Psoas muscle (tissue), 8 donors: ENCODE data around the gene NF1. TPM values are rescaled to one million over a fixed set of nuclear protein-coding genes. Genes with fewer than 3 reads are reported as not detected.

Experiments
- ATAC-seq, 4 donors: fragments of 200-7000 bp; cut with Tn5 transposase; one replicate each; pipeline ENCODE4 v1.9.1; 2020; ENCODE audit warnings: moderate library complexity in 3 of 4, mild to moderate bottlenecking in 2 of 4
- DNase-seq, 2 donors: peaks; one replicate each; pipeline ENCODE4 v3.0.0-alpha.2; 2020
- H3K27ac ChIP-seq: fragments of 200-600 bp; one replicate; pipeline ENCODE4 v1.8.0; 2022
- H3K27me3 ChIP-seq, 3 donors: fragments of 200-600 bp in 1 of 3; one replicate each; pipeline versions ENCODE4 v1.6.1 to v1.8.0; 2013 to 2022; ENCODE audit warnings: low read length in 2 of 3, mild to moderate bottlenecking in 2 of 3, moderate library complexity in 1 of 3; ENCODE audit not compliant: insufficient read depth in 3 of 3
- H3K36me3 ChIP-seq, 2 donors: fragments of 200-600 bp in 1 of 2; one replicate each; pipeline versions ENCODE4 v1.6.1 to v1.8.0; 2013 to 2022; ENCODE audit warnings: low read depth in 1 of 2, mild to moderate bottlenecking in 1 of 2, moderate library complexity in 1 of 2; ENCODE audit not compliant: insufficient read depth in 1 of 2
- H3K4me1 ChIP-seq: fragments of 200-600 bp; one replicate; pipeline ENCODE4 v1.8.0; 2022
- H3K4me3 ChIP-seq: fragments of 200-600 bp; one replicate; pipeline ENCODE4 v1.8.0; 2022; ENCODE audit warnings: mild to moderate bottlenecking
- H3K9me3 ChIP-seq: fragments of 200-600 bp; one replicate; pipeline ENCODE4 v1.8.0; 2022
- CTCF ChIP-seq: fragments of 200-600 bp; IDR thresholded peaks from one replicate; pipeline ENCODE4 v1.8.0; 2022; ENCODE audit warnings: antibody characterized with exemption
- WGBS, 3 donors: extraction: QIAGEN DNeasy Blood & Tissue Kit; methylation state at CpG; one replicate each; pipeline versions ENCODE4 v1.1.6 to v1.1.7; 2013; 5-methylcytosine and 5-hydroxymethylcytosine counted together
- intact Hi-C, 2 donors: fragments of 100-400 bp; cut with DNase I; formaldehyde crosslinking; loops; one replicate each; pipeline versions ENCODE4 v1.11.0 to v1.14.2; 2022
- polyA plus RNA-seq, 3 donors: library from polyadenylated mRNA; stranded (reverse); fragments of 200-250 nt; gene quantifications; one replicate each; pipeline ENCODE4 v1.2.3, GENCODE V29; 2013
- total RNA-seq, 4 donors: library from RNA; stranded (reverse); fragmentation: NEBNext Ultra II Directional in 2 of 4; extraction: Animal tissue kit (Norgen Biotek cat#: 25700) in 2 of 4; gene quantifications; one replicate each; pipeline versions ENCODE4 v1.2.1 to v1.2.4, GENCODE V29; 2021 to 2023
- donor health status: healthy with polysubstance abuse.
- donor health status: DM: no; HTN: no; CAD: no; lungs with moderate emphysema.
- donor health status: Bipolar disorder and iron deficiency.
- donor health status: healthy.
- donor health status: DM: yes; HTN: yes; CAD: no.
- donor health status: DM: no; HTN: no; CAD: no.
- donor health status: DM: no; HTN: no; CAD: no.
- donor health status: DM: yes; HTN: yes; CAD: no.

Gene NF1
- total and polyA plus RNA-seq, 7 donors: 3.5 to 35.5 (median 27.4) TPM

- Histone ChIP-seq H3K9me3 (no peaks in the 10 kb centered on the region), H3K27ac (no peak overlapping the region), H3K27me3 (no peaks in the 10 kb centered on the region), H3K36me3 (peaks cover 0 to 6% of the 10 kb centered on the region in 2 donors), H3K4me1 (peaks cover 7% of the 10 kb centered on the region), H3K4me3 (no peak overlapping the region)
- intact Hi-C loops: no loop called here
- DNase-seq: no peak
- no peak for ATAC-seq
- TF ChIP-seq CTCF: no peak
- WGBS, 3 donors: 58 to 63% (median 60%) methylated on average over 4 of the region's 4 CpGs
These were observed 39.8 kb downstream of the NF1 start for GRCh38 chr17:31134576-31134975.

GRCh38 chr17:31136319-31136718, 41.5 kb downstream of the NF1 start:
- Histone ChIP-seq H3K9me3 (no peaks in the 10 kb centered on the region), H3K4me3 (no peak overlapping the region), H3K27me3 (no peaks in the 10 kb centered on the region), H3K27ac (no peak overlapping the region), H3K4me1 (no peaks in the 10 kb centered on the region), H3K36me3 (peaks cover 0 to 6% of the 10 kb centered on the region in 2 donors)
- TF ChIP-seq CTCF: no peak
- 99 to 100% (median 99%) methylated on average over 2 of the region's 2 CpGs for WGBS, 3 donors
- DNase-seq (no peak), ATAC-seq (no peak)
- intact Hi-C loops: no loop called here

- DNase-seq: no peak
- Histone ChIP-seq H3K27me3 (no peaks in the 10 kb centered on the region), H3K9me3 (no peaks in the 10 kb centered on the region), H3K4me1 (no peaks in the 10 kb centered on the region), H3K4me3 (no peak overlapping the region), H3K27ac (no peak overlapping the region), H3K36me3 (peaks cover 0 to 6% of the 10 kb centered on the region in 2 donors)
- intact Hi-C loops: no loop called here
- 87 to 92% (median 91%) methylated on average over 3 of the region's 3 CpGs for WGBS, 3 donors
- no peak for ATAC-seq
- no peak for TF ChIP-seq CTCF
These were observed 45.3 kb downstream of the NF1 start for GRCh38 chr17:31140111-31140510.

DNA sequence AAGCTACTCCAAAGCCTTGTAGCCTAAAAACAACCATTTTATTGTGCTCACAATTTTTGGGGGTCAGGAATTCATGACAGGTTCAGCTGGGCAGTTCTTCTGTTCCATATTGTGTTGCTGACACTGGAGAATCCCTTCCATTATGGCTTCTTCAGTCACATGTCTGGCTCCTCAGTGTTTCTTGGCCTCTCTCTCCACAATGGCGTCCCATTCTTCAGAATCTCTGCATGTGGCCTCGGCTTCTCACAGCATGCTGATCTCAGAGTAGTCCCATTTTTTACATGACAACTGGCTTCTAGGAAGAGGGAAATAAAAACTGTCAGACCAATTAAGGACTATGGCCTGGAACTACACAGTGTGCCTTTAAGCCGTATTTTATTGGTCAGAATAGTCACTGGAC, 49.7 kb downstream of the NF1 start:
- Histone ChIP-seq H3K9me3 (no peaks in the 10 kb centered on the region), H3K27me3 (no peaks in the 10 kb centered on the region), H3K4me1 (no peaks in the 10 kb centered on the region), H3K4me3 (no peak overlapping the region), H3K27ac (no peak overlapping the region), H3K36me3 (no peaks in the 10 kb centered on the region)
- ATAC-seq: no peak
- no peak for DNase-seq
- WGBS, 3 donors: 95 to 97% (median 97%) methylated on average over 3 of the region's 3 CpGs
- intact Hi-C loops: no loop called here
- TF ChIP-seq CTCF: no peak

DNA sequence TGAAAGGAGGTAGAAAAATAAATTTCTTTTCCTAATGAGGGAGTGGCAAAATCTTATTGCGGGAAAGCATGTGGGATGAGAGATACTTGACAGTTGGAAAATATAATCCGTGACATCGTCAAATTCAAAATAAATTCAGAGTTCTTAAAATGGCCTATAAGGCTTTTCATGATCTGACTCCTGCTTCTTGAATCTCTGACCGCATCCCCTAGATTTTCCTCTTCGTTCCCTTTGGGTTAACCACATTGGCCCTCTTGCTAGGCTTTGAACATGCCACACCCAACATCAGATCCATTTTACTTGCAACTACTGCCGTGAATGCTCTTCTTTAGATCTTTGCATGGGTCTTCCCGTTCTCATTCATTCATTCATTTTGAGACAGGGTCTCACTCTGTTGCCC, 50.1 kb downstream of the NF1 start:
- TF ChIP-seq CTCF: no peak
- H3K27me3 ChIP-seq: no peaks in the 10 kb centered on the region
- no peak overlapping the region for H3K27ac ChIP-seq
- WGBS, 3 donors: 82 to 83% (median 82%) methylated on average over 7 of the region's 7 CpGs
- intact Hi-C loops: no loop called here
- ATAC-seq (no peak), DNase-seq (no peak)
- no peaks in the 10 kb centered on the region for H3K9me3 ChIP-seq
- H3K36me3 ChIP-seq: no peaks in the 10 kb centered on the region
- no peaks in the 10 kb centered on the region for H3K4me1 ChIP-seq
- no peak overlapping the region for H3K4me3 ChIP-seq
